HepG2 (cell line): ENCODE data around the gene JPH2. TPM values are rescaled to one million over a fixed set of nuclear protein-coding genes. Genes with fewer than 3 reads are reported as not detected.

Source experiments
- ATAC-seq: fragments of 200-7000 bp; cut with Tn5 transposase; 3 replicates; pipeline ENCODE4 v1.9.1; 2020; ENCODE audit warnings: mild to moderate bottlenecking, moderate library complexity
- BruUV-seq: library from RNA; stranded (reverse); fragments of 400-500 nt; replicated peaks from 2 replicates; lab custom pipeline; 2021; lab: Mats Ljungman, UMichigan
- CTCF ChIA-PET: fragments of 300-600 bp; formaldehyde crosslinking; extraction: SDS; loops from one replicate; lab custom pipeline; 2021; ENCODE audit warnings: low total read pairs, inconsistent platforms, low intra/inter-chr PET ratio; lab: Yijun Ruan, JAX
- POLR2A ChIA-PET: fragments of 350-600 bp; sonication (Branson Sonifier 250); formaldehyde crosslinking; loops from one replicate; lab custom pipeline; 2020; ENCODE audit warnings: antibody characterized with exemption, inconsistent platforms; lab: Yijun Ruan, JAX
- DNase-seq: peaks from one replicate; pipeline ENCODE4 v3.0.0-alpha.2; 2015; ENCODE audit warnings: low spot score
- FAIRE-seq: peaks from 3 replicates; lab custom pipeline; 2011; peaks lifted over from hg19 to GRCh38; lab: Jason Lieb, UNC
- H2AFZ ChIP-seq: one replicate; pipeline ENCODE4 v1.6.1; 2011; ENCODE audit warnings: low read length, inconsistent platforms
- H3K27ac ChIP-seq: fragments of 300-600 bp; 3 replicates; pipeline ENCODE4 v1.8.0; 2011; ENCODE audit warnings: mixed run types, mild to moderate bottlenecking, mixed read lengths, low read length, inconsistent platforms; ENCODE audit not compliant: insufficient read depth; ENCODE audit errors: extremely low read length
- H3K27me3 ChIP-seq, 2 experiments: fragments of 200-600 bp in 1 of 2; 2 replicates in 1 of 2; 3 replicates in 1 of 2; pipeline versions ENCODE4 v1.6.0 to v1.8.0; 2011; ENCODE audit warnings: low read length in 2 of 2, mild to moderate bottlenecking in 2 of 2, moderate library complexity in 2 of 2, inconsistent platforms in 1 of 2; ENCODE audit not compliant: insufficient read depth in 2 of 2, control insufficient read depth in 1 of 2
- H3K36me3 ChIP-seq, 2 experiments: fragments of 200-600 bp in 1 of 2; replicated peaks in 1 of 2; 2 replicates in 1 of 2; 3 replicates in 1 of 2; pipeline versions ENCODE4 v1.5.1 to v1.8.0; 2011; ENCODE audit warnings: low read length in 2 of 2, inconsistent platforms in 1 of 2; ENCODE audit not compliant: insufficient read depth in 2 of 2, control insufficient read depth in 1 of 2
- H3K4me1 ChIP-seq: 2 replicates; pipeline ENCODE4 v1.5.1; 2012; ENCODE audit warnings: low read length, inconsistent platforms; ENCODE audit not compliant: insufficient read depth
- H3K4me2 ChIP-seq: 2 replicates; pipeline ENCODE4 v1.6.0; 2011; ENCODE audit warnings: low read depth, low read length, inconsistent platforms
- H3K4me3 ChIP-seq, 3 experiments: fragments of 200-600 bp in 1 of 3; sonication (generic), shearing (Covaris generic) in 1 of 3; replicated peaks in 1 of 3; 2 replicates each; pipeline ENCODE4 v1.5.1; 2011 to 2016; ENCODE audit warnings: low read length in 3 of 3, inconsistent platforms in 2 of 3, low read depth in 2 of 3, mild to moderate bottlenecking in 2 of 3, control low read depth in 1 of 3, mixed read lengths in 1 of 3; ENCODE audit not compliant: insufficient read depth in 1 of 3
- H3K79me2 ChIP-seq: one replicate; pipeline ENCODE4 v1.6.1; 2011; ENCODE audit warnings: low read length, inconsistent platforms; ENCODE audit not compliant: insufficient read depth
- H3K9ac ChIP-seq: 2 replicates; pipeline ENCODE4 v1.6.0; 2011; ENCODE audit warnings: mild to moderate bottlenecking, low read depth, low read length, inconsistent platforms; ENCODE audit not compliant: insufficient read depth
- H3K9me3 ChIP-seq: 2 replicates; pipeline ENCODE4 v1.5.1; 2012; ENCODE audit warnings: mild to moderate bottlenecking, low read length
- H4K20me1 ChIP-seq: 2 replicates; pipeline ENCODE4 v1.6.0; 2011; ENCODE audit warnings: inconsistent platforms, mild to moderate bottlenecking, low read length, moderate library complexity; ENCODE audit not compliant: insufficient read depth
- EZH2 ChIP-seq: conservative IDR thresholded peaks from 2 replicates; pipeline ENCODE4 v1.6.1; 2012; ENCODE audit warnings: mild to moderate bottlenecking, low read depth, low read length, moderate library complexity
- MIER3 ChIP-seq: IDR thresholded peaks from 2 replicates; pipeline ENCODE4 v1.6.1; 2016; ENCODE audit warnings: missing compliant biosample characterization, borderline replicate concordance
- WGBS: methylation state at CpG from one replicate; pipeline ENCODE4 v1.1.6; 2017; ENCODE audit warnings: low lambda C conversion rate; 5-methylcytosine and 5-hydroxymethylcytosine counted together
- in situ Hi-C: cut with HindIII; loops from 2 replicates; pipeline ENCODE4 v1.10.0; 2017; ENCODE audit warnings: low pct_unique_long_range_greater_than_20kb; ENCODE audit not compliant: extremely low pct_ligation_motif_present
- intact Hi-C: fragments of 100-400 bp; cut with micrococcal nuclease; formaldehyde crosslinking; loops from one replicate; pipeline ENCODE4 v1.10.0; 2022; ENCODE audit not compliant: unreplicated experiment
- polyA plus RNA-seq, 8 experiments: library from polyadenylated mRNA; depleted of rRNA in 3 of 8; stranded (reverse) in 7 of 8; unstranded in 1 of 8; fragments of >200 nt; fragmentation: Illumina TruSeq in 4 of 8; extraction: Trizol in 4 of 8; gene quantifications; 2 replicates each; pipeline versions ENCODE4 v1.2.1 to v1.2.3, GENCODE V29; 2011 to 2016; ENCODE audit warnings: low read depth in 4 of 8, missing spikeins in 1 of 8, mixed read lengths in 1 of 8; ENCODE audit not compliant: insufficient read depth in 1 of 8
- total RNA-seq, 5 experiments: library from RNA; depleted of rRNA; stranded (reverse); fragments of >200 nt; fragmentation: Illumina TruSeq; extraction: Trizol; gene quantifications; 2 replicates each; pipeline ENCODE4 v1.2.3, GENCODE V29; 2016; ENCODE audit warnings: low read depth in 1 of 5
- TF ChIP-seq, protein P1 (sequence below): sonication (generic); formaldehyde crosslinking; IDR thresholded peaks from 2 replicates; pipeline ENCODE4 v1.4.0; 2020; ENCODE audit warnings: missing genetic modification reagents, borderline replicate concordance

The JPH2 gene
- total and polyA plus RNA-seq, 2 of the 13 experiments (the other 11 are each of a cell fraction or from before 2014, with no cell fraction given): 0.42 TPM; not detected in 1

DNA sequence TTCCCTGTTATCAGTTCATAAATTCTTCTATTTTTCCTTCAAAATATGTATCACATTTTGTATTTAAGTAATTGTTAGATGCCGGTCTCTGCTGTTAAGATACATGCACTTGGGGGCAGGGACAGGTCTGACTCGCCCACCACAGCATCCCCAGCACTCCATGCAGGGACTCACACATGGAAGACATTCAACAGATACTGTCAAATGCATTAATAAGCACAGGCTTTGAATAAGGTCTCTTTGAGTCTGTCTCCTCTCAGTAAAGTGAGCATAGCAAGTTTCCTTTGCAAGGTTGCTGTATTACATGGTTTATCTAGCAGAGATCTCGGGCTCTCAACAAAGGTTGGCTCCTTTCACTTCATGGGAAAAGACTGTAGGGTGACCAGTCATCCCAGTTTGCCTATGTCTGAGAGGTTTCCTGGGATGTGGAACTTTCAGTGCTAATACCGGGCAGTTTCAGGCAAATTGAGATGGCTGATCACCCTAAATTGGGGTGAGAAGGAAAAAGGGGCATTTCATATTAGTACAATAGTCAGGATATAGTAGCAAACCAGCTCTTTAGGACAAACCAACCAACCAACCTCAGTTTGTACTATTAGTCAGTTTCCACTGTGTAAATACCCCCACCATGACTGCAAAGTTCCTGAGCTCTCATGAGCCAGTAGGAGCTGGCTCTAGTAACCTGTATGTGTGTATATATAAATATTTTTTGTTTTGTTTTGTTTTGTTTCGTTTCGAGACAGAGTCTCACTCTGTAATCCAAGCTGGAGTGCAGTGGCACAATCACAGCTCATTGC, 15.0 kb downstream of the JPH2 start:
- no peaks in the 10 kb centered on the region for H3K36me3 ChIP-seq
- no peak overlapping the region for H3K4me2 ChIP-seq
- TF ChIP-seq, protein P1, sequence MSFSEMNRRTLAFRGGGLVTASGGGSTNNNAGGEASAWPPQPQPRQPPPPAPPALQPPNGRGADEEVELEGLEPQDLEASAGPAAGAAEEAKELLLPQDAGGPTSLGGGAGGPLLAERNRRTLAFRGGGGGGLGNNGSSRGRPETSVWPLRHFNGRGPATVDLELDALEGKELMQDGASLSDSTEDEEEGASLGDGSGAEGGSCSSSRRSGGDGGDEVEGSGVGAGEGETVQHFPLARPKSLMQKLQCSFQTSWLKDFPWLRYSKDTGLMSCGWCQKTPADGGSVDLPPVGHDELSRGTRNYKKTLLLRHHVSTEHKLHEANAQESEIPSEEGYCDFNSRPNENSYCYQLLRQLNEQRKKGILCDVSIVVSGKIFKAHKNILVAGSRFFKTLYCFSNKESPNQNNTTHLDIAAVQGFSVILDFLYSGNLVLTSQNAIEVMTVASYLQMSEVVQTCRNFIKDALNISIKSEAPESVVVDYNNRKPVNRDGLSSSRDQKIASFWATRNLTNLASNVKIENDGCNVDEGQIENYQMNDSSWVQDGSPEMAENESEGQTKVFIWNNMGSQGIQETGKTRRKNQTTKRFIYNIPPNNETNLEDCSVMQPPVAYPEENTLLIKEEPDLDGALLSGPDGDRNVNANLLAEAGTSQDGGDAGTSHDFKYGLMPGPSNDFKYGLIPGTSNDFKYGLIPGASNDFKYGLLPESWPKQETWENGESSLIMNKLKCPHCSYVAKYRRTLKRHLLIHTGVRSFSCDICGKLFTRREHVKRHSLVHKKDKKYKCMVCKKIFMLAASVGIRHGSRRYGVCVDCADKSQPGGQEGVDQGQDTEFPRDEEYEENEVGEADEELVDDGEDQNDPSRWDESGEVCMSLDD (CRISPR knock-in tag): no peak
- TF ChIP-seq MIER3 (CRISPR knock-in tag) (no peak), EZH2 (0 out of 2 replicates have a peak, but pooled peaks have one; percentile 53)
- ATAC-seq (no peak), DNase-seq (no peak), FAIRE-seq (no peak)
- no peaks in the 10 kb centered on the region for H4K20me1 ChIP-seq
- CTCF ChIA-PET: no interaction called here
- H2AFZ ChIP-seq: no peak overlapping the region
- POLR2A ChIA-PET: no interaction called here
- H3K27me3 ChIP-seq: peaks cover 5 to 73% of the 10 kb centered on the region in 2 experiments; a peak in 4 of 5 replicates
- intact Hi-C loops (no loop called here), in situ Hi-C loops (no loop called here)
- no TSS peak for BruUV-seq
- H3K79me2 ChIP-seq: no peaks in the 10 kb centered on the region
- no peak overlapping the region for H3K27ac ChIP-seq
- no peaks in the 10 kb centered on the region for H3K4me1 ChIP-seq
- no peak overlapping the region for H3K9ac ChIP-seq
- H3K9me3 ChIP-seq: no peaks in the 10 kb centered on the region
- no peak overlapping the region for H3K4me3 ChIP-seq
- WGBS: 4% methylated on average over 6 of the region's 6 CpGs
